ENCODE data around the gene SERPINI1.

Gene SERPINI1

GRCh38 chr3:167749728-167750127 is 14.2 kb downstream of the SERPINI1 start:
- Histone ChIP-seq H3K4me1 (ENCODE audit: control insufficient read depth in 2 of 2, insufficient read depth in 2 of 2, low read length in 2 of 2) (no peaks in the 10 kb centered on the region), H3K9me3 (ENCODE audit: control insufficient read depth in 2 of 2, low read length in 2 of 2) (no peaks in the 10 kb centered on the region), H3K4me3 (ENCODE audit: low read length in 2 of 2) (no peak overlapping the region), H3K27ac (ENCODE audit: low read depth in 2 of 2, low read length in 2 of 2) (no peak overlapping the region), H3K36me3 (ENCODE audit: control insufficient read depth in 2 of 2, insufficient read depth in 2 of 2, low read length in 2 of 2) (no peaks in the 10 kb centered on the region), H3K9ac (ENCODE audit: low read depth in 1 of 2, low read length in 2 of 2) (no peak overlapping the region), H3K27me3 (ENCODE audit: control insufficient read depth in 2 of 2, insufficient read depth in 2 of 2, low read length in 2 of 2) (no peaks in the 10 kb centered on the region)

- Histone ChIP-seq H3K9me3 (ENCODE audit: control insufficient read depth in 2 of 2, low read length in 2 of 2) (no peaks in the 10 kb centered on the region), H3K4me1 (ENCODE audit: control insufficient read depth in 2 of 2, insufficient read depth in 2 of 2, low read length in 2 of 2) (no peaks in the 10 kb centered on the region), H3K36me3 (ENCODE audit: control insufficient read depth in 2 of 2, insufficient read depth in 2 of 2, low read length in 2 of 2) (no peaks in the 10 kb centered on the region), H3K9ac (ENCODE audit: low read depth in 1 of 2, low read length in 2 of 2) (no peak overlapping the region), H3K27me3 (ENCODE audit: control insufficient read depth in 2 of 2, insufficient read depth in 2 of 2, low read length in 2 of 2) (no peaks in the 10 kb centered on the region), H3K27ac (ENCODE audit: low read depth in 2 of 2, low read length in 2 of 2) (no peak overlapping the region), H3K4me3 (ENCODE audit: low read length in 2 of 2) (no peak overlapping the region)
Observed at GRCh38 chr3:167750272-167750971, 14.9 kb downstream of the SERPINI1 start.

- H3K4me3 ChIP-seq (ENCODE audit: low read length in 2 of 2): no peak overlapping the region
- no peaks in the 10 kb centered on the region for H3K36me3 ChIP-seq (ENCODE audit: control insufficient read depth in 2 of 2, insufficient read depth in 2 of 2, low read length in 2 of 2)
- no peaks in the 10 kb centered on the region for H3K9me3 ChIP-seq (ENCODE audit: control insufficient read depth in 2 of 2, low read length in 2 of 2)
- no peak overlapping the region for H3K9ac ChIP-seq (ENCODE audit: low read depth in 1 of 2, low read length in 2 of 2)
- H3K4me1 ChIP-seq (ENCODE audit: control insufficient read depth in 2 of 2, insufficient read depth in 2 of 2, low read length in 2 of 2): no peaks in the 10 kb centered on the region
- H3K27me3 ChIP-seq (ENCODE audit: control insufficient read depth in 2 of 2, insufficient read depth in 2 of 2, low read length in 2 of 2): no peaks in the 10 kb centered on the region
- H3K27ac ChIP-seq (ENCODE audit: low read depth in 2 of 2, low read length in 2 of 2): no peak overlapping the region
Observed at GRCh38 chr3:167754049-167754448, 18.5 kb downstream of the SERPINI1 start.

- H3K27ac ChIP-seq (ENCODE audit: low read depth in 2 of 2, low read length in 2 of 2): no peak overlapping the region
- no peak overlapping the region for H3K4me3 ChIP-seq (ENCODE audit: low read length in 2 of 2)
- peaks cover 0 to 2% of the 10 kb centered on the region in 2 donors for H3K9me3 ChIP-seq (ENCODE audit: control insufficient read depth in 2 of 2, low read length in 2 of 2)
- no peak overlapping the region for H3K9ac ChIP-seq (ENCODE audit: low read depth in 1 of 2, low read length in 2 of 2)
- H3K27me3 ChIP-seq (ENCODE audit: control insufficient read depth in 2 of 2, insufficient read depth in 2 of 2, low read length in 2 of 2): no peaks in the 10 kb centered on the region
- no peaks in the 10 kb centered on the region for H3K4me1 ChIP-seq (ENCODE audit: control insufficient read depth in 2 of 2, insufficient read depth in 2 of 2, low read length in 2 of 2)
- no peaks in the 10 kb centered on the region for H3K36me3 ChIP-seq (ENCODE audit: control insufficient read depth in 2 of 2, insufficient read depth in 2 of 2, low read length in 2 of 2)
Observed at GRCh38 chr3:167761302-167761701, 25.8 kb downstream of the SERPINI1 start.

GRCh38 chr3:167762296-167762695 is 26.8 kb downstream of the SERPINI1 start:
- H3K27ac ChIP-seq (ENCODE audit: low read depth in 2 of 2, low read length in 2 of 2): no peak overlapping the region
- H3K9me3 ChIP-seq (ENCODE audit: control insufficient read depth in 2 of 2, low read length in 2 of 2): peaks cover 0 to 2% of the 10 kb centered on the region in 2 donors
- H3K9ac ChIP-seq (ENCODE audit: low read depth in 1 of 2, low read length in 2 of 2): no peak overlapping the region
- H3K4me1 ChIP-seq (ENCODE audit: control insufficient read depth in 2 of 2, insufficient read depth in 2 of 2, low read length in 2 of 2): no peaks in the 10 kb centered on the region
- H3K36me3 ChIP-seq (ENCODE audit: control insufficient read depth in 2 of 2, insufficient read depth in 2 of 2, low read length in 2 of 2): no peaks in the 10 kb centered on the region
- H3K4me3 ChIP-seq (ENCODE audit: low read length in 2 of 2): no peak overlapping the region
- H3K27me3 ChIP-seq (ENCODE audit: control insufficient read depth in 2 of 2, insufficient read depth in 2 of 2, low read length in 2 of 2): no peaks in the 10 kb centered on the region

- Histone ChIP-seq H3K4me1 (ENCODE audit: control insufficient read depth in 2 of 2, insufficient read depth in 2 of 2, low read length in 2 of 2) (no peaks in the 10 kb centered on the region), H3K27me3 (ENCODE audit: control insufficient read depth in 2 of 2, insufficient read depth in 2 of 2, low read length in 2 of 2) (no peaks in the 10 kb centered on the region), H3K27ac (ENCODE audit: low read depth in 2 of 2, low read length in 2 of 2) (no peak overlapping the region), H3K4me3 (ENCODE audit: low read length in 2 of 2) (no peak overlapping the region), H3K9ac (ENCODE audit: low read depth in 1 of 2, low read length in 2 of 2) (no peak overlapping the region), H3K36me3 (ENCODE audit: control insufficient read depth in 2 of 2, insufficient read depth in 2 of 2, low read length in 2 of 2) (no peaks in the 10 kb centered on the region), H3K9me3 (ENCODE audit: control insufficient read depth in 2 of 2, low read length in 2 of 2) (no peaks in the 10 kb centered on the region)
Observed at GRCh38 chr3:167772992-167773391, 37.5 kb downstream of the SERPINI1 start.

GRCh38 chr3:167773584-167773983 is 38.1 kb downstream of the SERPINI1 start:
- no peak overlapping the region for H3K9ac ChIP-seq (ENCODE audit: low read depth in 1 of 2, low read length in 2 of 2)
- no peaks in the 10 kb centered on the region for H3K27me3 ChIP-seq (ENCODE audit: control insufficient read depth in 2 of 2, insufficient read depth in 2 of 2, low read length in 2 of 2)
- no peaks in the 10 kb centered on the region for H3K9me3 ChIP-seq (ENCODE audit: control insufficient read depth in 2 of 2, low read length in 2 of 2)
- H3K4me1 ChIP-seq (ENCODE audit: control insufficient read depth in 2 of 2, insufficient read depth in 2 of 2, low read length in 2 of 2): no peaks in the 10 kb centered on the region
- no peak overlapping the region for H3K4me3 ChIP-seq (ENCODE audit: low read length in 2 of 2)
- no peak overlapping the region for H3K27ac ChIP-seq (ENCODE audit: low read depth in 2 of 2, low read length in 2 of 2)
- H3K36me3 ChIP-seq (ENCODE audit: control insufficient read depth in 2 of 2, insufficient read depth in 2 of 2, low read length in 2 of 2): no peaks in the 10 kb centered on the region

- no peak overlapping the region for H3K9ac ChIP-seq (ENCODE audit: low read depth in 1 of 2, low read length in 2 of 2)
- no peaks in the 10 kb centered on the region for H3K9me3 ChIP-seq (ENCODE audit: control insufficient read depth in 2 of 2, low read length in 2 of 2)
- no peak overlapping the region for H3K27ac ChIP-seq (ENCODE audit: low read depth in 2 of 2, low read length in 2 of 2)
- H3K27me3 ChIP-seq (ENCODE audit: control insufficient read depth in 2 of 2, insufficient read depth in 2 of 2, low read length in 2 of 2): no peaks in the 10 kb centered on the region
- H3K36me3 ChIP-seq (ENCODE audit: control insufficient read depth in 2 of 2, insufficient read depth in 2 of 2, low read length in 2 of 2): no peaks in the 10 kb centered on the region
- H3K4me1 ChIP-seq (ENCODE audit: control insufficient read depth in 2 of 2, insufficient read depth in 2 of 2, low read length in 2 of 2): no peaks in the 10 kb centered on the region
- no peak overlapping the region for H3K4me3 ChIP-seq (ENCODE audit: low read length in 2 of 2)
Observed at GRCh38 chr3:167776066-167776685, 40.7 kb downstream of the SERPINI1 start.

- H3K36me3 ChIP-seq (ENCODE audit: control insufficient read depth in 2 of 2, insufficient read depth in 2 of 2, low read length in 2 of 2): no peaks in the 10 kb centered on the region
- H3K4me3 ChIP-seq (ENCODE audit: low read length in 2 of 2): no peak overlapping the region
- no peaks in the 10 kb centered on the region for H3K9me3 ChIP-seq (ENCODE audit: control insufficient read depth in 2 of 2, low read length in 2 of 2)
- no peak overlapping the region for H3K9ac ChIP-seq (ENCODE audit: low read depth in 1 of 2, low read length in 2 of 2)
- H3K27me3 ChIP-seq (ENCODE audit: control insufficient read depth in 2 of 2, insufficient read depth in 2 of 2, low read length in 2 of 2): no peaks in the 10 kb centered on the region
- H3K4me1 ChIP-seq (ENCODE audit: control insufficient read depth in 2 of 2, insufficient read depth in 2 of 2, low read length in 2 of 2): no peaks in the 10 kb centered on the region
- H3K27ac ChIP-seq (ENCODE audit: low read depth in 2 of 2, low read length in 2 of 2): no peak overlapping the region
Observed at GRCh38 chr3:167777356-167777755, 41.8 kb downstream of the SERPINI1 start.

- no peaks in the 10 kb centered on the region for H3K36me3 ChIP-seq (ENCODE audit: control insufficient read depth in 2 of 2, insufficient read depth in 2 of 2, low read length in 2 of 2)
- H3K27ac ChIP-seq (ENCODE audit: low read depth in 2 of 2, low read length in 2 of 2): no peak overlapping the region
- no peak overlapping the region for H3K4me3 ChIP-seq (ENCODE audit: low read length in 2 of 2)
- H3K9ac ChIP-seq (ENCODE audit: low read depth in 1 of 2, low read length in 2 of 2): no peak overlapping the region
- no peaks in the 10 kb centered on the region for H3K9me3 ChIP-seq (ENCODE audit: control insufficient read depth in 2 of 2, low read length in 2 of 2)
- H3K4me1 ChIP-seq (ENCODE audit: control insufficient read depth in 2 of 2, insufficient read depth in 2 of 2, low read length in 2 of 2): no peaks in the 10 kb centered on the region
- no peaks in the 10 kb centered on the region for H3K27me3 ChIP-seq (ENCODE audit: control insufficient read depth in 2 of 2, insufficient read depth in 2 of 2, low read length in 2 of 2)
Observed at GRCh38 chr3:167780214-167780883, 44.8 kb downstream of the SERPINI1 start.
